ENCODE data around the gene EML6.

GRCh38 chr2:54791831-54792230 is 68.4 kb downstream of the EML6 start:
- no peak for TF ChIP-seq POLR2AphosphoS5 (IDR thresholded peaks at IDR 0.05; ENCODE audit: low read depth, low read length)
- TF ChIP-seq TAF1 (IDR thresholded peaks at IDR 0.05; ENCODE audit: borderline replicate concordance, insufficient read depth, low read length), result no peak
